NCI-H1436 (cell line): ENCODE data around the gene HNF1A.

Experiments used
- DNase-seq: peaks from one replicate; lab custom pipeline; 2025; lab: John Stamatoyannopoulos, UW

Gene HNF1A

DNA sequence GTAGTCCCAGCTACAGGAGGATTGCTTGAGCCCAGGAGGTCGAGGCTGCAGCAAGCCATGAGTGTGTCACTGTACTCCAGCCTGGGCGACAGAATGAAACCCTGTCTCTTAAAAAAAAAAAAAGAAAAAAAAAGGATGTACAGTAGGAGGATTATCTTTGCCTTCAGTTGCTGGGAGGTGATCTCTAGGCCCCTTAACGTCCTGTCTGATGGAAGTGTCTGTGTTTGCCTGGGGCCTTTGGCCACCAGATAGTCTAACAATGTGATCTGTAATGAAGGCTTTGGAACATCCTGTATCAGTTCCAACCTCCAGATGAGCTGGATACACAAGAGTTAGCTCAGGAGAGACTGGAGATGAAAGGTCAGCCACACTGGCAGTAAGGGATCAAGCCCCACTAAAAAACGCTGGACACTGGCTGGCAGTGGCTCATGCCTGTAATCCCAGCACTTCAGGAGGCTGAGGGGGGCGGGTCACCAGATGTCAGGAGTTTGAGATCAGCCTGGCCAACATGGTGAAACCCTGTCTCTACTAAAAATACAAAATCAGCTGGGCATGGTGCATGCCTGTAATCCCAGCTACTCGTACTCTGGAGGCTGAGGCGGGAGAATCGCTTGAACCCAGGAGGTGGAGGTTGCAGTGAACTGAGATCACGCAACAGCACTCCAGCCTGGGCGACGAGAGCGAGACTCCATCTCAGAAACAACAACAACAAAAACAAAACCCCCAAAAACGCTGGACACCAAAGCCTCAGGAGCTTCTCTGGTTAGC lies 19.0 kb upstream of the HNF1A start:
- no peak for DNase-seq

GRCh38 chr12:120960657-120961056 lies 17.7 kb upstream of the HNF1A start:
- DNase-seq = no peak

- no peak for DNase-seq
These were observed 16.5 kb upstream of the HNF1A start for GRCh38 chr12:120961604-120962531.

DNA sequence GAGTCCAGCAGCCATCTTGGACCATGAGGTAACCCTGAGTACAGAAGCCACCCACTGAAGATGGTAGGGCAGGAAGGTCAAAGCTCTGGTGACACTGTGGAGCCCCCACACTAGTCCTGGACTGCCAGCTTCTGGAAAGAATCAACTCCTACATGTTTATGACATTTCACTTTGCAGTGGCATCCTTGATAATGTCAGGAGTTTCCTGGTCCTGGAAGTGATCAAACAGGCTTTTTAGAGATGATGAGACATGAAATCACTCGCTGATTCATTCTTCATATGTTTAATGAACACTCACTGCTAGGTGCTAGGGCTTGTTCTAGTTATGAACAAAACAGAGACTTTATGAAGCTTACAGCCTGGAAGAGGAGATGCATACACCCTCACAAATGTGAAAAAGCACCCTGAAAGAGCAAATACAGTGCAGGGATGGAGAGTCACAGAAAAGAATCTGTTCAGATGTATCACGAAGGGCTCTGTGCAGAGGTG lies 15.8 kb upstream of the HNF1A start:
- no peak for DNase-seq

DNA sequence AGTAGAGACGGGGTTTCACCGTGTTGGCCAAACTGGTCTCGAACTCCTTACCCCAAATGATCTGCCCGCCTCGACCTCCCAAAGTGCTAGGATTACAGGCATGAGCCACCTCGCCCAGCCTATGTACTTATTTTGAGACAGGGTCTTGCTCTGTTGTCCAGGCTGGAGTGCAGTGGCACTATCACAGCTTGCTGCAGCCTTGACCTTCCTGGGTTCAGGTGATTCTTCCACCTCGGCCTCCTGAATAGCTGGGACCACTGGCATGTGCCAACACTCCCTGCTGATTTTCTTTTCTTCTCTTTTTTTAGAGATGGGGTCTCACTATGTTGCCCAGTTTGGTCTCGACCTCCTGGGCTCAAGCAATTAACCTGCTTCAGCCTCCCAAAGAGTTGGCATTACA lies 14.0 kb upstream of the HNF1A start:
- no peak for DNase-seq

DNA sequence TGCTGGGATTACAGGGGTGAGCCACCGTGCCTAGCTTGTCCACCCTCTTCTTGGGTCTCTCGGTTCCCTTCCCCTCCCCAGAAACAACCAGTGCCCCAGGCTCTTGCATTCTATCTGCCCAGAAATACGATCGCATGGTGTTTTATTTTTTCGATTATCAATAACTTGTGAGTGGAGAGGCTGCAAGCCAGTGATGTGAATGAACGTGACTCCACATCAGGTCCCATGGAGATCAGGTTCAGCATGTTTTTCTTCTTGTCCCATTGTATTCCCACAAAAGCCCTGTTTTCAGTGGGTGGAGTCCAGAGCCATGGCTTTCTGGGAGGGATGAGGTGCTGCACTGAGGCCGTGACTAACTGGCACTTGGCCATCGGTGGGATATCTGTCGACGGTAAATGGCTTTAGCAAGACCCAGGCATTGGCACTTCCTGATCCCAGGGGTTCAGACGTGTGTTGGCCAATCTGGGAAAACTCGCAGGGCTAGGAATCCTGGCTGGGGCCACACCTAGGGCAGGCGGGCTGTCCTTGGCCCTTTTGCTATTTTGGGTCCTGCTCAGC lies 12.7 kb upstream of the HNF1A start:
- DNase-seq = no peak

- no peak for DNase-seq
These were observed 8.0 kb upstream of the HNF1A start for GRCh38 chr12:120970310-120970709.

DNA sequence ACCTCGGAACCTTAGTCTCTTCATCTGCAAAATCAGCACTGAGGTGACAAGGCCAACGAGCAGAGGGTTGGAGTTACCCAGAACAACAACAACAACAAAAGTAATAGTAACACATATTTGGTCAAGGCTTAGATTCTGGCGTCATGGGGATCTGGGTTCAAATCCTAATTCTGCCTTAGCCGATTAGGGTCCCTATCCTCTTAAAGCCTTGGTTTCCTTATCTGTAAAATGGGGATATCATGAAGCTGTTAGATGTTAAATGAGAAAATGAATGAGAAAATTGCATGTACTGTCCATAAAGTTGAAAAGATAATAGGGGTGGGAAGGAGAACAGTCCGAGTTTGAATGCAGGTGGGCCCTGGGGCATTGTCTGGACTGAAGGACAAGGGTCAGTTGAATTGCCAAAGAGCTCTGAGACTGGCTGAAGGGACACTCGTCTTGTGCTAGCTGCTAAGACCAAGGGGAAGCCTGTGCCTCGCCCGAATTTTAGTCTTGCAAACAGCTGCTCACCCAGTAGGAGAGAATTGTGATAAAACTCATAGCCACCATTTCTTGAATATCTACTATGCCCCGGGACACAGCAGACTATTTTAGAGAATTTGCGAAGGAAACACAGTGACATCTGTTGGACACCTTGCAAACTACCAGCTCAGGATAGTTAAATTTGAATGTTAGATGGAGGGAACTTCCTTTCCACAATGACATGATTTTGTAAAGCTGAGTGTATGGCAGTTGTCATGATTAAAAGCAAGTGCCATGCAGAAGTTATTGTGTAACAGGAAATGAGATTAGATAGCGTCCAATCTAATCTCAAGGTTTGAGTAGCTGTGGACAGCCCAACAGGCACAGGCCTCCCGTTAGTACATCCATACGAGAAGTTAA lies 6.8 kb upstream of the HNF1A start:
- DNase-seq = peak; percentile 21

DNA sequence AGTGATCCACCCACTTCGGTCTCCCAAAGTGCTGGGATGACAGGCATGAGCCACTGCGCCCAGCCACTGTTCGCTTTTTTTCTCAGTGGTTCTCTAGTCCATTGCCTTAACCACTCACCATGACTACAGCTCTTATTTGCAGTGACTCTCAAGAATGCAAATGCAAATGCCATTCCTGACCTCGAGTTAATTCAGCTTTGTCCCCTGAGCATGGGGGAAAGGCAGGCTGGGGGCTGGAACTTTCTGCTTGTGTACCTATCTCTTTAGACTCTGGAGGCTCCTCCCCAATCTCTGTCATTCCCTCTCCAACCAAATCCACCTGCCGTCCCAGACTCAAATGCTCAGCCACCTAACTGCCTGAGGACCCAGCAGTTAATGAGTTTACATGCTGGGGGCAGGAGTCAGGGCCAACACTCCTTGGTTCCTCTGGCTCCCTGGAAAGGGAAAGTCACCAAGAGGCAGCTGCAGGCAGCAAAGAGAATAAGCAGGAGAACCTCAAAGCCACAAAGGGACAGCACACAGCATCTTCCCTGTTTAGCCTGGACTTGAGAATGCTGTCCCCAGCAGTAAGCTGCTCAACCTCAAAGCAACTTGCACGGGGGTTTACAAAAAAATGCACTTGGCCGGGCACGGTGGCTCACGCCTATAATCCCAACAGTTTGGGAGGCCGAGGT lies 5.3 kb upstream of the HNF1A start:
- no peak for DNase-seq

GRCh38 chr12:120977531-120978295 lies 630 bp upstream of the HNF1A start:
- DNase-seq = no peak

GRCh38 chr12:120979220-120979861 lies 998 bp downstream of the HNF1A start:
- no peak for DNase-seq

DNA sequence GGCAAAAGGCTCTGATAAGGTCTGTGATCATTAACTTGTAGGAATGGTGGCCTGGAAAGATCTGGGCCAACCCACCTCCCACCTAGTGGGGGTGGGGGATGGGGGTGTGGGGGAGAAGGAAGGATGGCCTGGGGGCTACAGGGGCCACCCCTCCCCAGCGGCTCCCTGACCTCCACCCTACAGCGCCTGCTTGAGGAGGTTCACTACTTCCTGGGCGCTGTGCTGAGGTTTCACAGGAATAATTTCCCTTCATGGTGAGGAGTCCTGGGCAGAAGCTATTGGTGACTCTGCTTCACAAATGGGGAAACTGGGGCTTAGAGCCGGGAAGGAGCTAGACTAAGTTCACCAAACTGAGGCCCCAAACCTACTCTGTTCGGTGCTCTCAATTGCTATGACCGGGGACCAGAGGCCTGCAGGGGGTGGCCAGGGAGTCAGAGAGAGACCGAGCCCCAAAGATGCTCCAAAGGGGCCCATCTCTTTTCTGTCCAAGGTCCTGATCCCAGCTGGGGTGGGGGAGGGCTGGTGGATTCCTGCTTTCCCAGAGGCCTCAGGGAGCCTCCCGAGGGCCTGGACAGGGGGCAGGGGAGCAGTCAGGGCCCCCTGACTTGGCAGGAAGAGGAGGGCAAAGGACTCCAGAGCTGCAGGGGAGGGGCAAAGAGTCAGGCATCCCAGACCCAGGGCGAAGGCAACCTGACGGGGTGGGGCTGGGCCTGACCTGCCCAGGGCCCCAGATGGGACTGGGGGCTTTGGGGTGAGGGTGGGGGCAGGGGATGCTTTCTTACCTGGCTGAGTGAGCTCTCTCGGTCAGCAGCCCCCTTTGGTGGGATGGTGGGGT lies 1.7 kb downstream of the HNF1A start:
- DNase-seq = no peak

DNA sequence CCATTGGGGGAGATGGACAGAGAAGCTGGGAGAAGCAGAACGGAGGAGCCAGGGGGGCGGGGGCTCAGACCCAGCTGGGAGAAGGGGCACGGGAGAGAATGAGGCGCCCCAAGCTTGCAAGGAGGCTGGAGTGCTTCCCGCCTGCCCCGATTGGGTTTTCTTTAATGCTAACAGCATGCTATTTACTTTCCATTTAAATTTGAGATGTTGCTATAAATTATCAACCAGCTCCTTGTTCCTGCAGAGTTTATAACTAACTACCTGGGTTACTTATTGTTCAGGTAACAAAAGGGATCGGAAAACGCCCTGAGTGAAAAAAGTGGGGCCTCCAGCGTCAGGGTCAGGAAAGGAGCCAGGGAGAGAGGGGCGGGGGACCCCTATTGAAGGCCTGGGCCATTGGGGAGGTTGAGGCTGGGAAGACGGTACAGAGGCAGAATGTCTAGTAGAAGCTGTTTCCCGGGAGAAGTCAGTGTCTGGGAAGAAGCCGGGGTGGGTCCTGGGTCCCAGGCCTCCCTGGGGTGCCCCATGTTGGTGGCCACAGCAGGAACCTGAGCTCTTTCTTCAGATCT lies 2.5 kb downstream of the HNF1A start:
- DNase-seq = no peak

DNA sequence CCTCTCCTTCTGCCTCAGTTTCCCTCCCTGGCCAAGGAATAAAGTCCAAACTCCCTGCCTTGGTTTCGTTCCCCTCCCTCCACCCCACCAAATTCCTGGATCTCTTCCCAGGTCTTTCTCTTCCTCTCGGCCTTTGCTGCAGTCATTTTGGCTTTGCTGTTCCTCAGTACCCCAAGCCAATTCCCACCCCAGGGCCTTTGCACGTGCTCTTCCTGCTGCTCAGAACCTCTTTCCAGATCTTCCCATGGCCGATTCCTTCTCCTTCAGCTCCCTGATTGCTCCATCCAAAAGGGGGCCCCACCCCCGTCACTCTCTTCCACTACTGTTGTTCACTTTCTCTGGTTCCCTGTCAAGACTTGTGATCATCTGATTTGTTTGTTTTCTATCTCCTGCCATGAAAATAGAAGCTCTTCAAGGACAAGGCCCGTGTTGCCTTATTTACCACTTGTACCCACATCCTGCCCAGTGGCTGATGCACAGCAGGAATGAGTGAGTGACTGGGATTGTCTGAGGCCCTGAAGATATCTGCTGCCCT lies 3.1 kb downstream of the HNF1A start:
- DNase-seq = no peak

- DNase-seq = no peak
These were observed 4.3 kb downstream of the HNF1A start for GRCh38 chr12:120982659-120983058.

GRCh38 chr12:120983759-120984158 lies 5.4 kb downstream of the HNF1A start:
- no peak for DNase-seq

DNA sequence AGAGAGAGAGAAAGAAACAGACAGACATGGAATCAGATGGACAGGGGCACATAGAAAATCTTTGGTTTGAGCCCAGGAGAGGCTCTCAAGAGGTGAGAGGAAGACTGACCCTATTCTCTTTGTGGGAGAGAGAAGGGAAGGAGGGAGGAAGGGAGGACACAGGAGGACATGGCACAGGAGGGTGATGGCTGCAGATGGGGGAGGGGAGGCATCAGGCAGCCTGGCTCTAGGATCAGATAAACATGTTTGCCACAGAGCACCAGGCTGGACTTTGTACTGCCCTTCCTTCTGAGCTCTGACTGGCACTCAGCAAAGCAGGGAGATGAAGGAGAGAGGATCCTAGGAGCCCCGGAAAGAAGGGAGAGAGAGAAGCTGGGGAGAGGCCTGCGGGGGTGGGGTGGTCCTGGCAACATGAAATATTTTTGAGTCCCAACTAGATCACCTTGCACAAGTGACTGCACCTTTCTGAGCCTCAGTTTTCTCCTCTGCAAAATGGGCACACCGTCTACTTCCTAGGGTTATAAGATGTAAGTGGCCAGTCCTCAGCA lies 6.1 kb downstream of the HNF1A start:
- no peak for DNase-seq

DNA sequence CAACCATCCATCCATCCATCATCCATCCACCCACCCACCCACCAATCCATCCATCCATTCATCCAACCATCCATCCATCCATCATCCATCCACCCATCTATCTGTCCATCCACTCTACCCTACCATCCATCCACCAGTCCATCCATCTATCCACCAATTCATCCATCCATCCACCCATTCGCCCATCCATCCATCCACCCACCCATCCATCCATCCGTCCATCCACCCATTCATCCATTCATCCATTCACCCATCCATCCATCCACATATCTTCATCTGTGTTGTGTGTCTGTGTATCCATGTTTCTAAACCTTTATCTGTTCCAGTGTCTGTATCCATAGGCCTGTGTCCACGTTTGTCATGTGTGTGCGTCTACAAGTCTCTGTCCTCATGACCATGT lies 9.9 kb downstream of the HNF1A start:
- no peak for DNase-seq
